ENCODE measurements around the gene LARGE1.

GRCh38 chr22:33776491-33776890 lies 143.8 kb downstream of the LARGE1 start:
- TF ChIP-seq, protein P1, sequence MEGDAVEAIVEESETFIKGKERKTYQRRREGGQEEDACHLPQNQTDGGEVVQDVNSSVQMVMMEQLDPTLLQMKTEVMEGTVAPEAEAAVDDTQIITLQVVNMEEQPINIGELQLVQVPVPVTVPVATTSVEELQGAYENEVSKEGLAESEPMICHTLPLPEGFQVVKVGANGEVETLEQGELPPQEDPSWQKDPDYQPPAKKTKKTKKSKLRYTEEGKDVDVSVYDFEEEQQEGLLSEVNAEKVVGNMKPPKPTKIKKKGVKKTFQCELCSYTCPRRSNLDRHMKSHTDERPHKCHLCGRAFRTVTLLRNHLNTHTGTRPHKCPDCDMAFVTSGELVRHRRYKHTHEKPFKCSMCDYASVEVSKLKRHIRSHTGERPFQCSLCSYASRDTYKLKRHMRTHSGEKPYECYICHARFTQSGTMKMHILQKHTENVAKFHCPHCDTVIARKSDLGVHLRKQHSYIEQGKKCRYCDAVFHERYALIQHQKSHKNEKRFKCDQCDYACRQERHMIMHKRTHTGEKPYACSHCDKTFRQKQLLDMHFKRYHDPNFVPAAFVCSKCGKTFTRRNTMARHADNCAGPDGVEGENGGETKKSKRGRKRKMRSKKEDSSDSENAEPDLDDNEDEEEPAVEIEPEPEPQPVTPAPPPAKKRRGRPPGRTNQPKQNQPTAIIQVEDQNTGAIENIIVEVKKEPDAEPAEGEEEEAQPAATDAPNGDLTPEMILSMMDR (IDR thresholded peaks at IDR 0.05), result no peak
- no peak for TF ChIP-seq POLR2A (IDR thresholded peaks at IDR 0.05)
